Lower leg skin (tissue), 3 donors: Measurements from ENCODE around the gene ACSL6.

Source experiments
- POLR2A ChIP-seq, 2 donors: fragments of 450-650 bp; IDR thresholded peaks; one replicate each; pipeline ENCODE4 v1.6.1; 2016 to 2017; ENCODE audit warnings: antibody characterized with exemption in 2 of 2, mild to moderate bottlenecking in 1 of 2, moderate library complexity in 1 of 2
- TF ChIP-seq, protein P1 (sequence below), 3 donors: fragments of 450-650 bp; IDR thresholded peaks; one replicate each; pipeline ENCODE4 v1.5.1; 2016; ENCODE audit warnings: antibody characterized with exemption in 3 of 3, mild to moderate bottlenecking in 3 of 3, moderate library complexity in 2 of 3

DNA sequence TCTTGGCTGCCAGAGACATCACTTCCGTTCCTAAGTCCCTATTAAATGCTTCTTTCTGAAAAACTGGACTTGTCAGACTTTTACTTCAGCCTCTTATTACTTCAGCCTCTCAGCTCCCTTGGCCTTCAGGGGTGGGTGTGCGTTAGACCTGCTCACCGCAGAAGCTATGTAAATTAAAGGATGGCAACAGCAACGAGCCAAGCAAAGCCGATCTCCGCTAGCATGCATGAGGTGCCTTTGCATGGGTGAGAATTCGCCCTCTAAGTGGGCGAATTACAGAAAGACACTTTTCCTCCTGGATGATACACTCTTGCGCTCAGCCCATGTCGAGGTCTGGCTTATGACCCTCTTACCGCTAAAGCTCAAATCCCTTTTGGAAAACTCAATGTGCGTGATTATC is 38.1 kb upstream of the ACSL6 start:
- TF ChIP-seq, protein P1, sequence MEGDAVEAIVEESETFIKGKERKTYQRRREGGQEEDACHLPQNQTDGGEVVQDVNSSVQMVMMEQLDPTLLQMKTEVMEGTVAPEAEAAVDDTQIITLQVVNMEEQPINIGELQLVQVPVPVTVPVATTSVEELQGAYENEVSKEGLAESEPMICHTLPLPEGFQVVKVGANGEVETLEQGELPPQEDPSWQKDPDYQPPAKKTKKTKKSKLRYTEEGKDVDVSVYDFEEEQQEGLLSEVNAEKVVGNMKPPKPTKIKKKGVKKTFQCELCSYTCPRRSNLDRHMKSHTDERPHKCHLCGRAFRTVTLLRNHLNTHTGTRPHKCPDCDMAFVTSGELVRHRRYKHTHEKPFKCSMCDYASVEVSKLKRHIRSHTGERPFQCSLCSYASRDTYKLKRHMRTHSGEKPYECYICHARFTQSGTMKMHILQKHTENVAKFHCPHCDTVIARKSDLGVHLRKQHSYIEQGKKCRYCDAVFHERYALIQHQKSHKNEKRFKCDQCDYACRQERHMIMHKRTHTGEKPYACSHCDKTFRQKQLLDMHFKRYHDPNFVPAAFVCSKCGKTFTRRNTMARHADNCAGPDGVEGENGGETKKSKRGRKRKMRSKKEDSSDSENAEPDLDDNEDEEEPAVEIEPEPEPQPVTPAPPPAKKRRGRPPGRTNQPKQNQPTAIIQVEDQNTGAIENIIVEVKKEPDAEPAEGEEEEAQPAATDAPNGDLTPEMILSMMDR (IDR thresholded peaks at IDR 0.05), result no peak
- TF ChIP-seq POLR2A (IDR thresholded peaks at IDR 0.05), result no peak
